HG03139 (cell line): ENCODE measurements around the gene DOCK2.
"Not testable (repeated sequence)": the region's sequence is repeated elsewhere in the genome, so short reads cannot be mapped to it uniquely, and the experiment has no call there.

Experiments
- ATAC-seq: cut with Tn5 transposase; IDR thresholded peaks from one replicate; pipeline ENCODE4 v1.9.1; 2021; ENCODE audit not compliant: unreplicated experiment

DOCK2 gene

DNA sequence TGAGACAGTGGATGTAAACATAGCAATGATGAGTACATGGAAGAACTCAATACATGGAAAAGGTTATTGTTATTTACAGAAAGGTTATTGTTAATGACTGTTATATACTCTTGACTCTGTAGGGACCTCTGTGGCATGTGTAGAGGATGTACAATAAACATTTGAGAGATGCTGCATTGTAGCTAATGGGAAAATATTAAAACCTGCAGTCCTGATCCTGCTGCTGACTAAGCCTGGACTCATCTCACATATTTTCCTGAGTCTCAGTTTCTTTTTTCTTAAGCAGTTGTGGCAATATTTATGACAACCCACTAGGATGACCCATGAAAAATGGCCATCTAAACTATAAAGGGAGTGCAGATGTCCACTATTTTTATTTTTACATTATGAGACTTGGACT is 75.4 kb downstream of the DOCK2 start:
- no peak for ATAC-seq

DNA sequence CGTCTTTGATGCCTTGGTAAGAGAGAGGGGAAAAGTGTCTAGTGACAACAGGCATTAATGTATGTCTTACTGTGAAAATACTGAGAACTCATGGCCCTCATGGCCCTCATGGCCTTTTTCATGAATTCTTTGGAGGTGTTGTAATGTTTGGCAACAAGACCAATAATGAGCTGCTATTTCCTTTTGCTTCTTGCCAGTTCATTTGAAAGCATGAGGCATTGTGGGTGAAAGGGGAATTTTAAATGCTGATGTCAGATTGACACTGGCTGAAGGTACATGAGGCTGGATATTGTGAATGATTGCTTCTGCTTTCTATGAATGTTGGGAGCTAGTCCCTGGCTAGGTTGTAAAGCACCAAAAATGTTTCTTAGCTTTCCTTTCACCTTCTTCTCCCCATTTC is 79.2 kb downstream of the DOCK2 start:
- no peak for ATAC-seq

DNA sequence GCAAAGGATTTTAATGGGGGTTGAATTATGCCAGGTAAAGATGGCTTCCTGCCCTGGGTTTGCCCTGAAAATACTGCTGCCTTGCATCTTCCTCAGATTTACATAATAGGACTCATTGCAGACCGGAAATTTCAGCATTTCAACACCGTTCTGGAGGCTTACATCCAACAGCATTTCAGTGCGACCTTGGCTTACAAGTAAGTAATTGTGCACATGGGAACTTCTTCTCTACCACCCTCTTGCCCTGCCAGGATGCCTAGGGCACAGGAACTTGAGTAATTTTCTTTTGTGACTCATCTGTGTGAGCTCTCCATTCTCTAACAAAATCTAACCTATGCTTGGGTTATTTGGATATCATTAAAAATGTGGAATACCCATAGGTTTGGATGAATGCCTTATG is 80.2 kb downstream of the DOCK2 start:
- ATAC-seq = no peak

DNA sequence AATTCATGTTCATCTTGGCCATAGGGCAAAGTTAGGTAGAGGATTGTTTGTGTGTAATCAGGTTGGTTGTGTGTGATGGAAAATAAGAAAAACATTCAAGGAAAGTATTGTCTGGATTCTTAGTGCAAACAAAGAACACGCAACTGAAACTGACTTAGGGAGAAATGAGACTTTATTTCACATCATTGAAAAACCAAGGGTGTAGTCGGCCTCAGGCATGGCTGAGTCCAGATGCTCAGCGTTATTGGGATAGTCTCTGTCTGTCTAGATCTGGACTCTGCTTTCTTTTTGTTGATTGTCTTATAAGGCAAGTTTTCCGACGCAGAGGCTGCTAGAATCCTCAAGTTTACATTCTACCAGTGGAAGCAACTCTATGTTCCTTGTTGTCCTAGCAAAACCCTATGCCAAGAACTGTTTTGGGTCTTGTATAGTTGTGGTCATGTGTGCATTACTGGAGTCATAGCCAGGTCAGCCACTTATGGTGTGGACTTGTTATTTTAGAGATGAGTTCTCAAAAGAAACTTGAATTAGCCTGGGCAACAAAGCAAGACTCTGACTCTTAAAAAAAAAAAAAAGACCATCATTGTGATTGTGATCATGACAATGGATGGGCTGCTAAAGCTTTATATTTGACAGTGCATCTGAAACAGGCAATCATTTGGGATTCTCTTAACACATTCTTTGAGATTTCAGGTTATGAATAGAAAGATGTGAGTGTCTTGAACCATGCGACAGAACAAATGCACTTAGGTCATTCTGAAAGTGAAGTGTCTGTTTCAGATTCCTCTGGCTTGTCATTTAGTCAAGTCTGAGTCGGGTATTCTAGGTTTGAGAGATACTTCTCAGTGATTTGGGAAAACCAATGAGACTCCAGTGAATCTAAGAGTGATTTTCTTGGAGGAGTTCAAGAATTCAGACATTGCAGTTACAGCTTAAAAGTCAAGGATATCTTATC is 82.6 kb downstream of the DOCK2 start:
- ATAC-seq = peak; percentile 48

DNA sequence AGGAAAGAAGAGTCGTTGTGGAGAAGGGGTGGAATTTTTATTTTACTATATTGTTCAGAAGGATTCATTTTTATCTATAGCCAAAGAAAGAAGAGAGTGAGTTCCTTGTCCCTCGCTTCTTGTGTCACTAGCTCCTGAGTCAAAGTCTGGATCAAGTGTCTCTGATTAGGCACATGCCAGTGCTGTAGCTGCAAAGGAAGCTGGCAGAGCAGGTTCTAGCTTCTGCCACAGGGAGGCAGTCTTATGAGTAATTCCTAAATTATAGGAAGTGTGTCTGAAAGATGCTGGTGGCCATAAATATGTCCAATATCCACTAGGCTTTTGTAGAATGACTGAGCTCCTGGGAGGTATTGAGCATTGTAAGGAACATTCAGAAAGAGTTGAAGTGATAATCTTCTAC is 84.7 kb downstream of the DOCK2 start:
- no peak for ATAC-seq

DNA sequence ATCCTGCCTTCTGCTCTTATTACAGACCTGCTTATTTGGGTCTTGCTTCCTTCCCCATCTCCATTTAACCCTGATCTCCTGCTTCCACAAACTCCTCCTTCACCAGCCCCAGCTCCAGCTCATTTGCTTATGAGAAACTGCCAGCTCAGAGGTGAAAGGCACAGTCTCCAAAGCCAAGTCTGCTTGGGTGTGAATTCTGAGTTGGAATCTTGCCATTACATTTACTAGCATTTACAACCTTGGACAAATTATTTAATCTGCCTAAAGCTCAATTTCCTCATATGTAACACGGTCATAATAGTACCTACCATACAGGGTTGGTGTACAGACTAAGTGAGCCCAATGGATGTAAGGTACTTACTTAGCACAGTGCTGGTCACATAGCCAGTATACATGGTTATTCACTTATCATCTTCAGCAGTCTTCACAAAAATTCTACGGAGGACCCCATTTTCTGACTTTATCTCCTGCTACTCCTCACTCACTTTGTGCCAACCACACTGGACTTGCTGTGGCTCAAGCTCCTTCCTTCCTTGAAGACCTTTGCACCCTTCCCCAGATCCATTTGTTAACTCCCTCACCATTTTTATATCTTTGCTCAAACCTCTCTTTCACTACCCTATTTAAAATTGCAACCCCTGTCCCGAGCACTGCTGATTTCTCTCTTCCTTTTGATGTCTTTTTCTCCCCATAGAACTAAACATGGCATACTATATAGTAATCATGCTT is 86.2 kb downstream of the DOCK2 start:
- ATAC-seq = no peak

DNA sequence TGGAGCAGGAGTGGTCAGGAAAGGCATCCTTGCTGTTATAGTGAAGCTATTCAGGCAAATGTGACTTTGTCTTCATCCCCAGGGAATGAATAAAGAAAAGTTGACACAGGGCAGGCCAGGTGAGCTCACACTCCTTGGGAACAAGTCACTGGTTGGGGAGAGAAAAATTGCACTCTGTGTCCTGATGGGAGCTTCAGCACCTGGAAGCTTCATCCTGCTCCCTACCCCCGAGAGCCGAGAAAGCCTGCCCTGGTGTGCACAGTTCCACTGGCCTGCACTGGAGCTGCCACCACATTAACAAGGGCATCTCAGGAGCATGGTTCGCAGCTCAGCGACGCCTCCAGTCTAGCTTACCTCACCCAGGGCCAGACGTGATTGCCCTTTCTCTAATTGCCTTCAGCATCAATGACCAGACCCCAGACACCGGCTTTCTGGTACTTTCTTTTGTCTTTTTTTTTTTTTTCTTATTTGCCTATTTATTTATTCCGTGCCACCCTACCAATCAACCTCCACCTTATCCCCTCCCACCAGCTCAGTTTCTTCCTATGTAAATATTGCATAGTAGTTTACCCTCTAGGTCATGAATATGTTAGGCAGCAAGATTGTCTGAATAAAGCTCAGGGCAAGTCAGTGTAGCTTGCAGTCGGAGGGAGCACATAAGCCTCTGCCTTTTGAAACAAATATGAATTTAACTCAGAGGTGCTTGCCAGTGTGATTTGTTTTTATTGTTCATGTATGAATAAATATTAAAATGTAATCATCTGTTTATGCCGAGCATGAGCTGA is 87.4 kb downstream of the DOCK2 start:
- ATAC-seq = no peak

DNA sequence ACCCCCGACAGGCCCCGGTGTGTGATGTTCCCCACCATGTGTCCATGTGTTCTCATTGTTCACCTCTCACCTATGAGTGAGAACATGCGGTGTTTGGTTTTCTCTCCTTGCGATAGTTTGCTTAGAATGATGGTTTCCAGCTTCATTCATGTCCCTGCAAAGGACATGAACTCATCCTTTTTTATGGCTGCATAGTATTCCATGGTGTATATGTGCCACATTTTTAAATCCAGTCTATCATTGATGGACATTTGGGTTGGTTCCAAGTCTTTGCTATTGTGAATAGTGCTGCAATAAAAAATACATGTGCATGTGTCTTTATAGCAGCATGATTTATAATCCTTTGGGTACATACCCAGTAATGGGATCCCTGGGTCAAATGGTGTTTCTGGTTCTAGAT is 88.6 kb downstream of the DOCK2 start:
- ATAC-seq = not testable (repeated sequence)

DNA sequence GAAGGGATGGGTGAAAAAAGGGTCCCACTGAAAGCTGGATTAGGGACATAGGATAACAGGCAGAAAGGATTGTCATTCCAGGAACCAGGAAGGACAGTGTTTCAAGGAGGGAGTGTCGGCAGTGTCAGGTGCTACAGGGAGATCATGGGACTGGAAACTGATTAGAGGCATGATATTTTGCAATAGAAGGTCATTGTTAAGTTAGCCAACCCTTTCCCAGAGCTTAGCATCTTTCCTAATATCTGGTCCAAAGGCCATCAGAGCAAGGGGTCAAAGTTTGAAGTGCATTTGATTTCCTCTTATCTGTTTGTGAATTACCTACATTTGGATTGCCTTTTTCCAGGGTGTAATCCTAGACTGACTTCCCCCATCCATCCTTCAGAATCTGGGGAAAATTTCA is 91.3 kb downstream of the DOCK2 start:
- ATAC-seq = no peak

DNA sequence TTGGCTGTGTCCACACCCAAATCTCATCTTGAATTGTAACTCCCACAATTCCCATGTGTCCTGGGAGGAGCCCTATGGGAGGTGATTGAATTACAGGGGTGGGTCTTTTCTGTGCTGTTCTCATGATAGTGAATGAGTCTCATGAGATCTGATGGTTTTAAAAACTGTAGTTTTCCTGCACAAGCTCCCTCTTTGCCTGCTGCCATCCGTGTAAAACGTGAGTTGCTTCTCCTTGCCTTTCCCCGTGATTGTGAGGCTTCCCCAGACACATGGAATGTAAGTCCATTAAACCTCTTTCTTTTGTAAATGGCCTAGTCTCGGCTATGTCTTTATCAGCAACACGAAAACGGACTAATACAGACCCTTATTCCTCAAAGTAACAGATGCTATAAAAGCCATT is 94.1 kb downstream of the DOCK2 start:
- ATAC-seq = no peak

DNA sequence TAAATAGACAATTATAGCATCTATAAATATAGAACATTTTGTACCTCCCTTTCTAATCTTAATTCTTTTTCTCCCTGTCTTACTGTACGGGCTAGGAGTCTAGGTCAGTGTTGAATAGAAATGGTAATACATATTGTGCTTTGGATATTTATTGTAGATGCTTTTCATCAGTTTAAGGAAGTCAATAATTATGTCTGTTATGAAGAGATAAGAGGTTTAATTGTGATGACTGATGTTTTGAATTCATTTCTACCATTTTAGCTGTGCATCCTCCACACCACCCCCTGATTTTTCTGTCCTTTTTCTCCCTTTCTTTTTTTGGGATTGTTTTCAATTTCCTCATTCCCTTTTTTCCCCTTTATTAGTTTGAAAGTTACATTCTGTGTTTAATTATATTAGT is 95.8 kb downstream of the DOCK2 start:
- ATAC-seq = no peak

DNA sequence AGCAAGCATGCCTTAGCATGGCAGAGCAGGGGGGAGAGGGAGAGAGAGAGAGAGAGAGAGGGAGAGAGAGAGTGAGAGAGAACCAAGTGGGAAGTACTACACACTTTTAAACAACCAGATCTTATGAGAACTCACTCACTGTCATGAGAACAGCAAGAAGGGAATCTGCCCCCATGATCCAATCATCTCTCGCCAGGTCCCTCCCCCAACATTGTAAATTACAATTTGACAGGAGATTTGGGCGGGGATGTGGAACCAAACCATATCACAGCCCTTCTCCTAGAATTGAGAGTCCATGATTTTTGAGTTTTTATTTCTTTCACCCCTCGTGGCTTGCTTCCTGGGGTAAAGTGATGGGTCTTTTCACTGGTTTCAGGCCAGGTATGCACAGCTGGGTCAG is 98.8 kb downstream of the DOCK2 start:
- ATAC-seq = no peak

DNA sequence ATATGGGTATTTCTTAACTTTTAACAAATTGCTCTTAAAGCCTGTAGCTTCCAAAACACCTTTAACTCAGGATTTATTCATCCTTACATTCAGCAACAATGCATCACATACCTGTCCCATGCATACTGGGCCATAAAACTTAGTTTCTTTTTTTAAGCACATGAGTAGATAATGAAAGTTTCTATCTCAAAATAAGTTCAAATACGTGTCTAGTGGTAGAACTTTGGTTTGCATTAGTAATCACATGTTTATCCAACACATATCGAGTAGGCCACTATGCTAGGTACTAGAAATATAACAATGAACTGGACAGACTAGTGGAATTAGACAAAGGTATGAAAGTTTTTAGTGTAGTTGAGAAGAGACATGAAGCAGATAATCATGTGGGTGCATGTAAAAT is 99.6 kb downstream of the DOCK2 start:
- ATAC-seq = no peak

DNA sequence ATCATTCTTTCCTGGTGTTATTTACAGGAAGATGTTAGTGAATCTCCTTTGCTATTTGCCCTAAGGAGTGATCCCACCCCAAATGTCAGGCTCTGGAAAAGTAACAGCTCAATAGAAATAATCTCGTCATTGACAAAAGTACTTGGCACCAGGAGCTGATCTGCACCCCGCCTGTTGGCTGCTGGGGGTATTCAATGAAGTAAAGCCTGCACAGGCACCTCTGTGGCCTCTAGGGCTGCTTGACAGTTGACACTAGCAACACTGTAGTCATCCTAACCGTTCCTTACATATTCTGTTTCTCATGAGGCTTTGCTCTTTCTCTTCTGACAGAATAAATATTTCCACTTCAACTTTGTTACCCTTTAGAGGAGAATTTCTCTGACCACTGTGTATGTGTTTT is 103.4 kb downstream of the DOCK2 start:
- ATAC-seq = no peak

DNA sequence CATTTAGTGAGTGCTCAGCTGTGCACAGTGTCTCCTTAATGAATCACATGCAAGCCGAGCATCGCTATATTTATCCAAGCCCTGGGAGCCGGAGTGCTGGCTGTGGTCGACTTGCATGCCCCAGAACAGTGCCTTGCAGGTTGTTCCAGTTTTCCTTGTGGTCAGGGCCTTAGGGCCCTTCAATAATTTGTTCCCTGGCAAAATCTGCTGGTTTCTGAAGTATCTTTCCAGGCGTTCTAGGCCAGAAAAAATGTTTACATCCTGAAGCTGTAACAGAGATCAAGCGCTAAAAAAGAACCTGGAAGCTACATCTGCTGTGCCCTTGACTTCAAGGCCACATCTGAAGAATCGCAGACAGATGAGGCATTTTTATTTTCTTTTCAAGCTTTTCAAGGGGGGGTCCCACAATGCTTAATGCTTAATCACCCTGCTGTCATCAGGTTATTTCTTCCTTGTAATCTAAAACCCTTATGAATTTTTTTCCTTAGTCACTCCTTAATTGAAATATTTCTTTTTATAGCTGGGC is 105.8 kb downstream of the DOCK2 start:
- no peak for ATAC-seq

DNA sequence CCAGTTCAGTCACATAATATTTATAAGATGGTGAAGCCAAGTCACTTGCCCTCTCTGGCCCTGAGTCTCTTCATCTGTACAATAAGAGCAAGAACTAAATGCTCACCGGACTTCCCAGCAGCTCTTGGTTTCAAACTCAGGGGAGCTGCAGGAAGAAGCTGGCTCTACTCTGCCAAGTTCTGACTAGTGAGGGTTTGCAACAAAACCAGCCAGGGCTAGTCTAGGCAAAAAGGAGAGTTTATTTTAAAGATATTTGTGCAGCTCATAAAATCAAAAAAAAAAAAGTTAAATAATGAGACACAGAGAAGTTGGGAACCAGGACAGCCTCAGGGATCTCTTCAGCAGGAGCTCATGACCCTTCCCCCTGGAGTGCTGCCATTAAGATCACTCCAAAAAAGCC is 107.3 kb downstream of the DOCK2 start:
- ATAC-seq = no peak

DNA sequence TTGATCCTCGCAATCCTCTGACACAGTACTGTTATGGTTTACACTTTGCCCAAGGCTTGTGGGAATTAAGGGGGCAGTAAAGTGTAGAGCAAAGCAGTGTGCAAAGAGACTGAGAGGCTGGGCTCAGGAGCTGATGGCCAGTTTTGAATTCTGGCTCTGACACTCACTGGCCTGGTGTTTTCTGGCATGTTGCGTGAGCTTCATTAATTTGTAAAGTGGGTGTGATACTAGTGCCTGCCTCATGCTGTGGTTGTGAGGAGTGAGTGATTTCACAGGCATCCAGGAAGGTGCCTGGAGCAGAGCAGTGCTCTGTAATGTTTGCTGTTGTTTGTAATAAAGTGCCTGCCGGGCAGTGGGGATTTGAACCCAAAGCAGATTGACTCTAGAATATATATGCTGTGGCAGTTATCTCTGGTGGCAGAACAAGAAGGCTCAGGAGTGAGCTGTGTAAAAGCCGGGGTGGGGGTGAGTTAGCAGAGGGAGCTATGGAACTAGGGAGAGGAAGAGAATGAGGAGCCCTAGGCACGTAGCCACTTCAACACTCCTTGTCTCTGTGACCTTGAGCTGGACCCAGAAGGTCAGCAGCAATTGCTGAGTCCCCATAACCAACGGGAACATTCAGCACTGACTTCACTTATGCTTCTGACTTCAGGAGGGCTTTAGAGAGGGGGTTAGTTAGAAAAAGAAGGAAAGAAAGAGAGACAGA is 108.5 kb downstream of the DOCK2 start:
- no peak for ATAC-seq

DNA sequence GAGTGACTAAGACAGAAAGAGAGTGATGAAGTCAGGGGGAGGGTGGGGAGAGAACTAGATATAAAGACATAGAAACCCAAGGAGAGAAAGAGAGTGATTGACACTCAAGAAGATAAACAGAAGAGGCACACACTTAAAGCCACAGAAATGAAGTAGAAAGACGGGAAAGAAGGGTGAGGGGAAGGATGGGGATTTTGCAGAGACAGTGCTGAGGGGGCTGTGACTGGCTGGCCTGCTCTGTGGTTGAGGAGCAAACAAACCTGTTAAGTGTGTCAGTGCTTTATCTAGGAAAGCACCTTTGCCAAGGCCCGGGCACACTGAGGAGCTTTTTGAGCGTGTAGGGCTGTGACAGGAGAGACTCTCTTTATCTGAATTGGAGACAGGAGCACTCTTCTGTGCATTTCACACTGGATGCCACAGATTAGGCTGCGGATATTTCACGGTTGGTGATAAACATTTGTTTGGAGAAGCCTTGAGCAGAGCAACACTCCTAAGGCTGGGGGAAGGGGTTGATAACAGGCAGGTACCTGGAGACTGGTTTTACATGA is 109.1 kb downstream of the DOCK2 start:
- no peak for ATAC-seq

DNA sequence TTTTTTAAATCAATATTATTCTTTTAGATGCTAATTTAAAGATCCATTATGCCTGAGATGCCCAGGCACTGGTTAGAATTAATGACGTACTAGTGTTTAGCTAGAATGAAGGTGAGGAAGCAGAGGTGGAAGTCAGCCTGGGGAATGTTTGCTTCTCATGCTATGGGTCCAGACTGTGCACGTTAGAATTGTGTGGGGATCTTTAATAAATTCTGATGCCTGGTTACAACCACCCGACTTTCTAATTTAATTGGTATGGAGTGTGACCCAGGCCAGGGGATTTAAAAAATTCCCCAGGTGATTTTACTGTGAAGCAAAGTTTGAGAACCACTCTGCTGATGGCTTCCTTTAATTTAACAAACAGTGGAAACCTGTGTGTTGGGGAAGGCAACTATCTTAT is 111.1 kb downstream of the DOCK2 start:
- ATAC-seq = no peak

DNA sequence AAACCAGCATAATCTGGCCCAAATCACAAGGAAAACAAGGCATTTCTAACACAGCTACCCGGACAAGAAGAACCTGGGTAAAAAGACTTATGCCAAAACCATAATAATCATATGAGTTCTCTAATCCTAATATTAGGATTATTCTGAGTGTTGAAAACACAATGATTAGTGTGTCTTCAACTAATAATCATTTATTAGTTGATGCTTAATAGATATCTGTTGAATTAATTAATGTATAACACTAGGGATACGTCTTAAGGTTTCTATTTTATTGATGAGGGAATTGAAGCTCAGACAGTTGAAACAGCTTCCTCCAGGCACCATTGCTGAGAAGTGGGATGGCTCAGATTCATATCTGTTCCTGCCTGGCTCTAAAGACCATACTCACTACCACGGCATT is 112.2 kb downstream of the DOCK2 start:
- ATAC-seq = no peak
